Measurements from ENCODE around the gene LST1.
A peak's percentile ranks its signal among the peaks of the same experiment; 100 is the strongest.
"Not testable (repeated sequence)": the region's sequence is repeated elsewhere in the genome, so short reads cannot be mapped to it uniquely, and the experiment has no call there.

The LST1 gene

DNA sequence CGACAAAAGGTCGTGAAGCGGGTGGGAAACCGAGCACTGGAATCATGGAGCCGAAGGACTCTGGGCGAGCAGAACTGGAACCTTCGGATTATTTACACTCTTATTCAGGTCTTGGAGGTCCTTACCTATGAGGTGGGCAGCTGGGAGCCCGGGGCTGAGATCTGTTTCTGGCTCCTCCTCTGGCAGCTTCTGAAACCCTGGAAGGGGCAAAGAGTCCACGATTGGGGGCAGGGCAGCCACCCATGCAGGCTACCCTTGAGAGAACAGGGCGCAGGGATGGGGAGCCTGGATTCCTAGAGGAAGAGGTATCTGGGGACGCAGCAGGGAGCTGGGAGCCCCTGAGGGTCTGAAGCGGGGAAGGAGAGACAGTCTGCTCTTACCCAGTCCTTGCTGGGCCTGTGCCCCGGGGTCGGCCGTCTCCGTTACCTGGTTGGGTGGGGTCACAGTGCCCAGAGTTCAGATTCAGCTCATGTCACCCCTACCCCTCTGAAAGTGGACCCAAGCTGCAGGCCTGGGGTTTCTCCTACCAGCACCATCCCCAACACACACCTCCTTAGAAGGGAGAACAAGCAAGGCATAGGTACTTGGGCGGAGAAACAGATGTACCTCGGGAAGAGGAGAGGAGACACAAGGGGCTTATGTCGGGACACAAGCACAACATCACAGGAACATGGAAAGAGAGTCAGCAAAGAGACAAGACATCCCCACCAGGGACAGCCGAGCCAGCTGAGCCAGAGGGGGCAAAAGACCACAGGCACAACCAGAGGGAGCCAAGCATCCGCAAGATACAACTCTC, 4.4 kb upstream of the LST1 start:
- peak; percentile 38 for DNase-seq

DNA sequence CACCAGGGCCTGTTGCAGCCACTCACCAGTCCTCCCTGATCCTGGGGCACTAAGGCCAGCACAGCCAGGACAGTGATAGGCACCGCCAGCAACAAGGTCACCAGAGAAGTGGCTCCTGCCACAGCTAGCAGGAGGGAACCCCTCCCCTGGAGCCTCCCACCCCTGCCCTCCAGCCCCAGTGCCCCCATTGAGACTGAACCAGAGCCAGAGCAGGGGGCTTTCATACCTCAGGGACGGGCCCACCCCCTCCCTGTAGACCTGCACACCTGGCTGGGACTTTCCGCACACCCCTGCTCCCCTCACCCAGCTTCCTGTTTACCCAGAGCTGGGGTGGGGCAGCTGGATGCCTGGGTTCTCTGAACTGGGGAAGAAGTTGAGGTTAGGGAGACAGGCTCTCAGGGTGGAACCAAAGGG, 3.8 kb upstream of the LST1 start, which contains the start of gene LTB:
Gene LTB, minus strand, starts transcription at position 195 of the 414 bp plus-strand sequence. Its CDS starts 7 bp downstream, at position 188.
- no peak for DNase-seq

- DNase-seq: peak; percentile 73
Measured at GRCh38 chr6:31585491-31585890, 586 bp upstream of the LST1 start.

DNA sequence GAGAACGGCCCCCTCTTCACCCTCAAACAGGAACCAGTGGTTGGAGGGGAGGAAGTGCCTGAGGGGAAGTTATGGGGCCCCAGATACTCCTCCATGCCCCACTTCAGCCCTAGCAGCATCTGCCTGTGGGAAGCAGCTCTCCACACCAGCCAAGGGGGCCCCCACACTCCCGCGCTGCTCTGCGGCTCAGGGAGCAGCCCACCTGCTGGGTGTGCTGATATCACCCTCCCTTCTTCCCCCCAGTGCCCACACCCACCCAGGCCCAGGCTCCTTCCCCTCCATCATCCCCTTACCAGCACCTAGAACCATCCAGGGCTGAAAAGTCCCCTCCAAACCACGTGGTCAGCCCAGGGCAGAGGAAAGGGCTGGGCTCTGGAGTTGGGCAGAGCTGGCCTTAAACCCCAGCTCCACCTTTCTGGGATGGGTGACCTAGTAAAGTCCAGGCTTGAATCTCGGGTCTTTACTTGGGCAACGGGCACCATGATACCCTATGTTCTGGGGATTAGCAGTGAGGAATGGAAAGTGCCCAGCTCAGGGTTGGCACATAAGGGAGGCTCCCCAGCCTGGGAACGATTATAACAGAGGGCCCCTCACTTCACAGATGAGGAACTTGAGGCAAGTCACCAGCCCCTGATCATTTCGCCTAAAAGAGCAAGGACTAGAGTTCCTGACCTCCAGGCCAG, 663 bp downstream of the LST1 start:
- DNase-seq: peak; percentile 75

DNA sequence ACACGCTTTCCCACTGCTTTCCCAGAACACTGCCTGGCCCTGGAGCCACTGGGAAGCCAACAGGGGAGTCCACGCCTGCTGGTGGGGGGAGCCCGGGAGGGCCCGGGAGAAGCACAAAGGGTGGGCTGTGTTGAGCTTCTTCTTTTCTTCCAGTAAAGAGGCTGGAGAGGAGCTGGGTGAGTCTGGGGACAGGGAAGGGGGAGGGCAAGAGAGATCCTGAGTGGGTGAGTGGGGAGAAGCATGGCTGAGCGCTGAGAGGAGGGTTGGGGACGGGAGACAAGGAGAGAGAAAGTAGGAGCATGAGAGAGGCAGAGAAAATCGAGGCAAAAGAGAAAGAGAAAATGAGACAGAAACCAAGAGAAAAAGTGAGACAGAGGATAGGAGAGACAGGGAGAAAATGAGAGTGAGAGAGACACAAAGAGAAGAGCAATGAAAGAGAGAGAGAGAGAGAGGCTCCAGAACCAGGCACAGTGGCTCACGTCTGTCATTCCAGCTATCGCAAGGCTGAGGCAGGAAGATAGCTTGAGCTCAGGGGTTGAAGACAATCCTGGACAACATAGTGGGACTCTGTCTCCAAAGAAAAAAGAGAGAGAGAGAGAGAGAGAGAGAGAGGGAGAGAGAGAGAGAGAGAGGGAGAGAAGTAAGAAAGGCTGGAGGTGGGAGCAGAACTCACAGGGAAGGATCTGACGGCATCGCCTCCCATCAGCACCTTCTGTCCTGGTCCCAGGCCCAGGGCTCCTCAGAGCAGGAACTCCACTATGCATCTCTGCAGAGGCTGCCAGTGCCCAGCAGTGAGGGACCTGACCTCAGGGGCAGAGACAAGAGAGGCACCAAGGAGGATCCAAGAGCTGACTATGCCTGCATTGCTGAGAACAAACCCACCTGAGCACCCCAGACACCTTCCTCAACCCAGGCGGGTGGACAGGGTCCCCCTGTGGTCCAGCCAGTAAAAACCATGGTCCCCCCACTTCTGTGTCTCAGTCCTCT, 2.0 kb downstream of the LST1 start:
- DNase-seq: no peak

DNA sequence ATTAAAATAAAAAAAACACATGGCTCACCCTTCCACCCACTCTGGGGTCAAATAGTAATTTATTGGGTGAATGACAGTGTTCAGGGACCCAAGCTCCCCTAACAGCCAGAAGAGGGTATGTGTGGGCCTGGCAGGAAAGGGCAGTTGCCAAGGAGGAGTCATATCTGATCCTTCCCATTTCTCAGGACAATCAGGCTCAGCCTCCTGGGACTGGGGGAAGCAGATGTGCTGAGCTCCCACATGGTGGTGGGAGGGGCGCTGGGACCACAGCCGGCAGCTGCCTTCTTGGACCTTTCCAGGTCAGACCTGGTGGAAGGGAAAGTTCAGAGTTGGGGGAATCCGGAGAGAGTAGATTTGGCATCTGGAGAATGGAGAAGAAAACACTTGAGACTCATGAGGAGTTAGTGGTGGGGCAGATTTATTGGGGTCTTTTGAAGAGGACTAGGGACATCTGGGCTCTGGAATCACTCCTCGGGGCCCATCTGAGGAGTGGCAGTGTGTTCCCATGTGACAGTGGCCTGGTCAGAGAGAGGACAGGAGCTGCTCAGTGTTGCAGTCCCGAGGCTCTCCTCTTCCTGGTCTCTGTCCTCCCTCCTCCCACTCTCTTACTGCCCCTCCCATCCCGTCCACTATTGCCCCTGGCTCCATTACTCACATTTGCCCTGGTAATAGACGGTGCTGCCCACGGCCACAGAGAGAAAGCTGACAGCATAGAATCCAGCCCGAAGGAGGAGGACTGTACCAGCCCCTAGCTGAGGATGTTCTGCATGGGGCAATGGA, 3.0 kb downstream of the LST1 start:
- DNase-seq: no peak

GRCh38 chr6:31590691-31591090, 4.6 kb downstream of the LST1 start:
- DNase-seq: not testable (repeated sequence)

- no peak for DNase-seq
Measured at GRCh38 chr6:31592396-31592771, 6.3 kb downstream of the LST1 start.

GRCh38 chr6:31597006-31597405, 10.9 kb downstream of the LST1 start:
- peak; percentile 88 for DNase-seq

DNA sequence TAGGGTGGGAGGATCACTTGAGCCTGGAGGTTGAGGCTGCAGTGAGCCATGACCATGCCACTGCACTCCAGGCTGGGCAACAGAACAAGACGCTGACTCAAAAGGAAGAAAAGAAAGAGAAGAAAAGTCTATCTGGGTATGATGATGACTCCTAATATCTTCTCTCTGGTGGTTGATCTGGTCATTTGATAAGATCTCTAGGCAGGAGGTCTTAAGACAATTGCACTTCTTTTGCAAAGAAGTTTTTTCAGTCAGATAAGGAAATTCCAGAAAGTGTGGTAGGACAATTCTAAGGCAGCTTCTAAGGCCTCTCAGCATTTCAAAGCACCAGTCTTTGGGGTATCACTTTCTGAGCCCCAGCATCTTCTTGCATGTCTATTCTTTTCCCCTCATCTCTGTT, 21.2 kb downstream of the LST1 start:
- no peak for DNase-seq

- peak; percentile 71 for DNase-seq
Measured at GRCh38 chr6:31609519-31610406, 23.7 kb downstream of the LST1 start.

DNA sequence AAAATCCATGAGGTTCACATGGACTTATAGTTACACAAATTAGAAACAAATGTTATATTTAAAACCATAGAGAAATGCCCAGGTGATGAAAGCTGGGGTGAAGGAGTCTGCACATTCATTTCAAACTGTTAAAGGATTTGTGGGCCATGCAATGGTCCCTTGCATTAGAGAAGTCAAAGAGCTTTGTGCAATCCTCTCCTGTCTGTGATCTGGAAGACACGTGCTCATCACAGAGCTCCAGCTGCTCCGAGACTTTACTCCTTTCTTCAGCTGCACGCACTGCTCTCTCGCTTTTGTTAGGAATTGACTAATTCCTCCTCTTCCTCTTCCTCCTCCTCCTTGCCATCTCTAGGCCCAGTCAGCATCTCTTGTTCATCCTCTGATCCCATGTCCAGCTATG, 24.9 kb downstream of the LST1 start:
- DNase-seq: no peak

GRCh38 chr6:31614075-31614619, 28.1 kb downstream of the LST1 start:
- no peak for DNase-seq

- peak; percentile 32 for DNase-seq
Measured at GRCh38 chr6:31614684-31615578, 28.9 kb downstream of the LST1 start, which contains the start of gene AIF1. AIF1 (plus strand) TSS chr6:31615234; CDS start chr6:31615330, 96 bp downstream.

DNA sequence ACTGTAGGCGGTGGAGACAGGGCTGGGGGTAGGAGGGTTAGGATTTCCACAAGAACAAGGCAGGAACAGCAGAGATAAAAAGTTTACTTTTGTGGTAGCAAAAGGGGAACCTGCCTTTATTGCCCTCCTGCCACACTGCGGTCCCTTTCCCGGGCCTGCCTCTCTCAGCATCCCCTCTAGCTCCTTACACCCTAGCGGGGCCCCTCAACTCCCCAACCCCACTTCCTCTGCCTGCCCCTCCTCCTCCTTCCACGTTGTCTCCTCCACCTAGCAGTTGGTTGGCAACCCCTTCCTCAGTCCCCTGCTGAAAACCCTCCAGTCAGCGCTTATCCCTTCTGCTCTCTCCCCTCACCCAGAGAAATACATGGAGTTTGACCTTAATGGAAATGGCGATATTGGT, 29.7 kb downstream of the LST1 start:
- DNase-seq: peak; percentile 71

DNA sequence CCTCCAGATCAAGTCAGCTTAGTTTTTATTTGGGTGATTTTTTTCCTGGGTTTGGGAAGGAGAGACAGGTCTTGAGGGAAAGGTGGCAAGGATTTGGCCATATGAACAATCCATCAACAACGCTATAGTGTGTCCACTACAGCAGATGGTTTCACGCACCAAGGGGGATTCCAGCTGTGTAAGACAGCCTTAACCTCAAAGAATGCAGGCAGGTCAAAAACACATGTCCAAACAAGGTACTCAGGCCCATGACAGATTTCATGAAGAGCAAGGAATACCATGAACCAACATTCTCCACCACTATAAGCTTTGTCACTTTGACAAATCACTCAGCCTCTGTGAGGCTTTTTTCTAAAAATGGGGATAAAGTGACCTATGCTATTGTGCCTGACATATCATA, 30.9 kb downstream of the LST1 start:
- no peak for DNase-seq

DNA sequence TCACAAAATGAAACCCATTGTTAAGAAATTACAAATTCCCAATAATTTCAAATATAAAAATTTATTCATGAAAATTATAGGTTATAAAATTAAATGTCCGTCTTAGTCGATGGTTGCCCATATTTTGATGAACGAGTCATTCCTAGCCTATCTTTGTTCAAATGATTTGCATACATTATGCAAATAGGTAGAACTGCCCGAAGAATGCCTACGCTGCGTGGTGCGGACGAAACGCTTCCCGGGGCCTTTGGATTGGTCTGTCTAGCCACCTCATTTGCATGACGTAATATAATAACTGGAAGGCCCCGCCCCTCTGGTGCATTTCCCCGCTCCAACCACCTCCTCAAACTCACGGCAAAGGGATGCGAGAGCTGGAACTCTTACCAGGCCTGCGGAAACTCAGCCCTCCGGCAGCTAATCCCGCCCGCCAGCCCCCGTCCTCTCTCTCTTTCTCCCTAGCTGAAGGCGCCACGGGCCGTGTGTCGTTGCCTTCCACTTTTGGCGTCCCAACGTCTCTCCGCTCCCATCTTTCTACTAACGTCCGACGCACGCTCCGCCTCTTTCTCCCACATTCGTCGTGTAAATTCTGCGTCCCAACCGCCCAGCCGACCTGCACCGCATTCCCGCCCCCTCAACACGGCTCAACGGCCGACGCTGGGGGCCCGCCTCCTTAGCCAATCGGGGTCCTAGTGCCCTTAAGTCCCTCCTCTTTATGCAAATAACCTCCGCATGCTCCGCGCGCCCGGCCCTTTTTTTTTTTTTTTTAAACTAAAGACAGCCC, 33.9 kb downstream of the LST1 start:
- peak; percentile 100 for DNase-seq

DNA sequence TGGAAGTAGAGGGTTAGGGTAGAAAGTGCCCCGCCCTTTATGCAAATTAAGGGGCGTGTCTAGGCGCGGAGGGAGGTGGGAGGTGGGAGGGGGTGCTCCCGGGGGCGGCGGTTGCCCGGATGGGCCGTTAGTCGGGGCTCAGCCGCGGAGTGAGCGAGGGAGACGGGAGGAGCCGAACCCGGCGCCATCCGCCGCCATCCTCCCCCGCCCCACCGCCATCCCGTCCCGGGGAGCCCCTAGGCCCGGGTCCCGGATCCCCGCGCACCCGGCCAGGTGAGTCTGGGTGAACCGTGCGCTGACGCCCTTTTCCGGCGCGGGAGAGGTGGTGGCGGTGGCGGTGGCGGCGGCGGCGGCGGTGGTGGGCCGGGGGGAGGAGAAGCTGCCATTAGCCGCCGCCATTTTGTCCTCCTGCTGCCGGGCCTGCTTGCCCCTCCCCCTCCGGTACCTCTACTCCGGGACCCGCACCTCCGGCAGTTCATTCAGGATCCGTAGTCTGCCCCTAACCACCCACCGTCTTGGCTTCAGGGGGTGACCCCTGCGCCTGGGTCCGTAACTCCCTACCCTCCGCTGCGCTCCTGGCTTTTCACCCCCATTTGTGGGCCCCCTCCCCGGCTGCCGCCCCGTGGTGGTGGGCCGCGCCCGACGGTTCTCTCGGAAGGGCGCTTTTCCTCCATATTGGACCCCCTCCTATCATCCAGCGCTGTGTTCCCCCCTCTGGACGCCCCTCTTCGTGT, 34.7 kb downstream of the LST1 start, which contains the start of gene PRRC2A:
Gene PRRC2A, plus strand, starts transcription at position 130 of the 734 bp plus-strand sequence. CDS start 2,075 bp downstream, outside the sequence.
- peak; percentile 91 for DNase-seq

Data from hematopoietic multipotent progenitor cell treated with erythropoietin and hydrocortisone succinate and interleukin-3 and kit ligand, for 6 days (in vitro differentiated cells).